Stimulated activated CD8-positive, alpha-beta memory T cell treated with anti-CD3 and anti-CD28 coated beads, Interleukin-12 subunit alpha, Interleukin-12 subunit beta, amount 100 ng/mL, for 24 hours (primary cell): ENCODE data around the gene LTBR.
"Not testable (repeated sequence)": the region's sequence is repeated elsewhere in the genome, so short reads cannot be mapped to it uniquely, and the experiment has no call there.

Source experiments
- DNase-seq: peaks from one replicate; pipeline ENCODE4 v3.0.0-alpha.2; 2020; ENCODE audit errors: extremely low read depth

The LTBR gene

DNA sequence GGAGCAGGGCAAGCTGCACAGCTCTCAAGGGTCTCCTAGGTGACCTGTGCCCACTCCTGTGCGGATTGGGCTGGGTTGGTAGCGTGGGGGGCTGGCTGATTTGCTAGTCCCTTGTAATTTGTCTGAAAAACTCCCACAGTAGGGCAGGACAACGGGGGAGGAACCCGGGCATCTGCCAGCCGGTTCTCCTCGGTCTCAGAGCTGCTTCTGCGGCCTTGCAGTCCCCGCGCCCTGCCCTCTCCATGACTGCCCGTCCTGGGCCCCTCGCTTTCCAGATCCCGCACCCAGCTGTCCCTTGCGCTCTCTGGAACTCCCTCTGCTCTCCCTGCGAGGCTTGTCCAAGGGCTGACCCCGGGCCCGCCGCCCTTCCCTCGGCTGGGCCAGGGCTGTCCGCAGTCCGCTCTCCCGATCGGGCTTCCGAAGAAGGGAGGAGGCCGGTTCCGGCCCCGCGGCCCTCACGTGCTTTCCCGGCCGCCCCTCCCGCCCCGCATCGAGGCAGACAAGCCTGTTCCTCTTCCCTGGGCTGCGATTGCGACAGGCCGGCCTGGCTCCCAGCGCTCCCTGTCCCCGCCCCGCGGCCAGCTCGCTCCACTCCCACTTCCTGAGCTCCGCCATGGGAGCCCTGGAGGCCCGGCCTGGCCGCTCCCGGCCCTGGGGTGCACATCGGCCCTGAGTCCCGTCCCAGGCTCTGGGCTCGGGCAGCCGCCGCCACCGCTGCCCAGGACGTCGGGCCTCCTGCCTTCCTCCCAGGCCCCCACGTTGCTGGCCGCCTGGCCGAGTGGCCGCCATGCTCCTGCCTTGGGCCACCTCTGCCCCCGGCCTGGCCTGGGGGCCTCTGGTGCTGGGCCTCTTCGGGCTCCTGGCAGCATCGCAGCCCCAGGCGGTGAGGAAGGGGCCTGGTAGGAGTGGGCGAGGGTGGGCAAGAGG, at the start of gene LTBR:
TSS of gene LTBR (plus strand) at position 591 of the 927 bp plus-strand sequence. CDS start at position 788, 197 bp downstream.
- DNase-seq = no peak

- no peak for DNase-seq
Measured at GRCh38 chr12:6334359-6334758, 49.6 kb upstream of the LTBR start.

DNA sequence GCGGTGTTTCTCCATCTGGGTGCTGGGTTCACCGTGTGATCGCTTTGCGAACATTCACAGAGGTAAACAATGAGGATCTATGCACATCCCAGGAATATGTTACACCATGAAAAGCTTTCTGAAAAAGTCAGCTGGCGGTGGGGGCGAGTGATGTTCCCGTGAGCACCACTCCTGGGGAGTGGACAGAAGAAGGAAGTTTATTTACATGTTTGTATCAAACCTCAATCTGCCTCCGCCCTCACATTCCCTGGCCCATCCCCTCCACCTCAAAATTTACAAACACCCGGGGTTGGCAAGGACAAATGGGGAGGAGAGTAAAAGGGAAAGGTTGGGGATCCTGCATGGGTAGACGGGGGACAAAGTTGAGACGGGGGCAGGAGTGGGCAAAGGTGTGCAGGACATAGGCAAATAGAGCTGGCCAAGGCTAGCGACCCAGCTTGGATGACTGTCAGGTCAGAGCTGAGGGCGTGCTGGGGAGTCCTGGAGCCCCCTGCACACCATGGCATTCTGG, 49.0 kb upstream of the LTBR start:
- DNase-seq = no peak

DNA sequence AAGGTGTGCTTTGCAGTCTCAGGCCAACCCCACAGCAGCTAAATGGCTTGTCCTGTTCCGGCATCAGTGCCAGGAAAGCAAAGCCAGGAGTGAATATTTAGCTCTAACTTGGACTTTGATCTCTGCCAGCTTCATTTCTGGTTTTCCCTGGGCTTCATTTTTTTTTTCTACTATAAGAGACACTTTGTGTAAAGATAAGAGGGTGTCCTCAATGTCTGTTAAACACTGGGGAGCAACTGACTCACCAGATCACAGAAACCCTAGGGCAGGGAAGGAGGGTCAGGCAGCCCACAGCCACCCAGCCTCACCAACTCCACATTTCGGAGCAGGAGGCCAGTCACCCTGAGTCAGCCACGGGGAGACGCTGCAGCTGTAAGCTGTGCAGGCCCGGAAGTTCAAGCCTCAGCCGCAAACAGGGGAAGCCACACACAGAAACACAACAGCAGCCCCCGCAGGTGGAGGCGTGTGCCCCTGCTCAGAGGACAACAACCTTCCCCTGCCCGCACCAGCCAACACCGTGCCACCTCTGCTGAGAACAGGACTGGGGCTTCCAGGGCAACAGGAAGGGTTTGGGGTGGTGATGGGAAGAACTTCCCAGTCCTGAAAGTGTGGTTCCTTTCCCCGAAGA, 48.4 kb upstream of the LTBR start:
- DNase-seq = peak; percentile 78

- no peak for DNase-seq
Measured at GRCh38 chr12:6336079-6336888, 47.7 kb upstream of the LTBR start.

GRCh38 chr12:6336889-6337853, 46.8 kb upstream of the LTBR start:
- no peak for DNase-seq

GRCh38 chr12:6337958-6338433, 46.0 kb upstream of the LTBR start:
- DNase-seq = no peak

DNA sequence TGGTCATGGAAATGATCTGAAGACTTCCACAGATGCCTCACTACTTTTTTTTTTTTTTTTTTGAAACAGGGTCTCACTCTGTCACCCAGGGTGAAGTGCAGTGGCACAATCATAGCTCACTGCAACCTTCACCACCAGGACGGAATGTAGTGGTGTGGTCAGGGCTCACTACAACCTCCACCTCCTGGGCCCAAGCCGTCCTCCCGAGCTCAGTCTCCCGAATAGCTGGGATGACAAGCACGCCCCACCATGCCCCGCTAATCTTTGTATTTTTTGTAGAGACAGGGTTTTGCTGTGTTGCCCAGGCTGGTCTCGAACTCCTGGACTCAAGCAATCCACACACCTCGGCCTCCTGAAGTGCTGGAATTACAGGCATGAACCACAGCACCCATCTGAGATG, 45.4 kb upstream of the LTBR start:
- not testable (repeated sequence) for DNase-seq

DNA sequence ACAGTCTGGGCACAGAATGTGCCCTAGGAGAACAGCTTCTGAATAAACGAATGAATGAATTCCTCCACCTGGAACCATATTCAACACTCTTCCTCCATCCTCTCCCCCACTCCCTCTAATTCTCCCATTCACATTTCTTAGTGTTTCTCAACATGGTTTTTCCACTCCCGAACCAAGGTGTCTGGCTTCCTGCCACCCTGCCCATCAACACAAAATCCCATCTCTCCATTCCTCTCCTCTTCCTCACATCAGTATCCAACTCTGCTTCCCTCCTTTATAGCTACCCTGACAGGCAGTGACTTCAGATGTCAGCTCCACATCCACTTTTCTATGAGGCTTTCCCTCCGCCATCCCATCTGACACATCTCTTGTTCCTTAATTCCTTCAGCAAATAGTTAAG, 45.0 kb upstream of the LTBR start:
- DNase-seq = no peak

DNA sequence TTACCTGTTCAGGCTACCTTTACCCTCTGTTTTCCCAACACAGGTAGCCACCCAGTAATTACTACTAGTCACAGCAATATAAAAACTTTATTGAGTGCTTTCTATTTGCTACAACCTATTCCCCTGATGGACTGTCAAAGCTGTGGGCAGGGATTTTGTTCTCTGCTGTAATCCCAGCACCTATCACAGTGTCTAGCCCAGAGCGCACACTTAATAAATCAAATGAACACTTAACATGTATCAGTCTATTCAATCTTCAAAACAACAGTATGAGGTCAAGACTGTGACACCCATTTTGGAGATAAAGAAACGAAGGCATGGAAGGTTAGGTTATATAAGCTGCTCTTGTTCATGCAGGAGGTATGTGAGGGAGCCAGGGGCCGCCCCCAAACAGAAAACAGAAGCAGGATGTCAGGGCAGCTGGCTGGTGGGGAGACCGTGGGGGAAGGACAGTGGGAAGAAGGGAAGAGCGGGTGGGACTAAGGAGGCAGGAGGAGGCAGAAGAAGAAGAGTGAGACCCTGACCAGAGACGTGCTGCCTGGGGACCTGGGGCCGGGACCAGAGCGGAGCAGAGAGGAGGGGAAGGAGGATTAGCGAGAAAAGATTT, 43.8 kb upstream of the LTBR start:
- no peak for DNase-seq

- DNase-seq = no peak
Measured at GRCh38 chr12:6340745-6341416, 43.1 kb upstream of the LTBR start.

GRCh38 chr12:6341417-6342139, 42.4 kb upstream of the LTBR start, which contains the start of gene TNFRSF1A:
TSS of gene TNFRSF1A (minus strand) at chr12:6342076. CDS start at chr12:6341814, 262 bp downstream.
- no peak for DNase-seq

- DNase-seq = no peak
Measured at GRCh38 chr12:6342140-6342889, 41.6 kb upstream of the LTBR start.

GRCh38 chr12:6343518-6343917, 40.4 kb upstream of the LTBR start:
- no peak for DNase-seq

- not testable (repeated sequence) for DNase-seq
Measured at GRCh38 chr12:6344101-6344660, 39.8 kb upstream of the LTBR start.

DNA sequence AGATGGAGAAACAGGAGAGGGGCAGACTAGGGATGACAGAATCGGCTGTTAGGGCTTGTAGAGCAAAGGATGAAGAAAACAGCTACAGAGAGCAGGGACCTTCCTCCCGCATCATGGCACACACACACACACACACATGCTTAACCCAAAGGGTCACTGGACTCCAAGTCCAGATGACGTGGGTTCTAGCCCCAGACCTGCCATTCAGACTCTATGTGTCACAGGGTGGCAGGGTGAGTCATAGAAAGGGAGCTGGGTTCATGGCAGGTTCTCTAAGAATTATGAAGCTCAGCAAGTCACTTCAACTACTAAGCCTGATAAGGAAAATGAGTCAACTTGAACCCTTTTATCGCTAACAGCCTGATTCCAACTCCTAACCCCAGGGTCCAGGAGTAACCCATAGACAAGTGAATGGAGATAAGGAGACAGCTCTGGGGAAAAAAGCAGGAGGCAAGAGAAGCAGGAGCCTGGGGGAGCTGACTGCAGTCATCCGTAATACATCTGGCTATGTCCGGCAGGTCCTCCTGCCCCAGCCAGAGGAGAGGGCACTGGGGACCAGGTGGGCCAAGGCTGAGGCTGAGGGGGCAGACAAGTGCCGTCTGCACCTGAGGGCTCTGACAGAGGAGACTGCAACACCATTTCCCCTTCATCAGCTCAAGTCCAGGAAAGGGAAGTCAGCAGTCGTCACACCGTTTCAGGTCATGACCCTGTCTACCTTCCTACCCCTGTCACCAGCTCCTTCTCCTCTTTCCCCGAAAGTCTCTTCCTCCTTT, 38.5 kb upstream of the LTBR start:
- no peak for DNase-seq

DNA sequence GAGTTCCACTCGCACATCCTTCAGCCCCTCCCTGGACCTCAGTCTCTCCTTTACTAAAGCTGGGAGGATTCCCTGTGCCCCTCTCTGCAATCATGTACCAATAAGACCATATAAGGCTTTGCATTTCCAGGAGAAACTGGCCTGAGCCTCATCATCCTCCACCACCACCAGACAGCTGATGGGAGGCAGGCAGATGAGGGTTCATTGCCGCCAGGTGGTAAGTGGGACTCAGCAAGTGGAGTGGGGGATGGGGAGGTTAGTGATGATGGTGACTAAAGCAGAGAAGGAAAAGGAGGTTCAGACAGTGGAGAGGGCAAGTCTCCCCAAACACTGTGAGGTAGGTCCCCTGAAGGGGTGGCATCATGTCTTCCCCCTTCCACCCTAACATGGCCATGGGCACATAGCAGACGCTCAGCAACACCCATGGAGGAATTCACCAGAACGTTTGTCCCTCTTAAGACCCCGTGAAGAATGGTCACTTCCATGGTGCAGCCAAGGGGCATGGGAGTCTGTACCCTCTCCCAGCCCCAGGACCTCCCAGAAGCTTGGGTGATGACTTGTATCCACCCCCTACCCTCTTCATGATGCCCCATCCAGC, 37.6 kb upstream of the LTBR start:
- no peak for DNase-seq
